NCI-H2196 (cell line): ENCODE data around the gene SPATS2.

ENCODE experiments used
- DNase-seq: peaks from one replicate; lab custom pipeline; 2025; ENCODE audit not compliant: unreplicated experiment; lab: John Stamatoyannopoulos, UW

The SPATS2 gene

GRCh38 chr12:49461221-49461620 is 94.0 kb downstream of the SPATS2 start:
- DNase-seq, result no peak

- peak; percentile 14 for DNase-seq
Measured at GRCh38 chr12:49462083-49462744, 95.0 kb downstream of the SPATS2 start.

- no peak for DNase-seq
Measured at GRCh38 chr12:49465132-49465531, 97.9 kb downstream of the SPATS2 start.

- no peak for DNase-seq
Measured at GRCh38 chr12:49470986-49471385, 103.7 kb downstream of the SPATS2 start.

- DNase-seq, result no peak
Measured at GRCh38 chr12:49471557-49471956, 104.3 kb downstream of the SPATS2 start.

- DNase-seq, result no peak
Measured at GRCh38 chr12:49476091-49476490, 108.8 kb downstream of the SPATS2 start.

- DNase-seq, result no peak
Measured at GRCh38 chr12:49478949-49479664, 111.8 kb downstream of the SPATS2 start.

GRCh38 chr12:49482095-49483051 is 115.1 kb downstream of the SPATS2 start:
- peak; percentile 31 for DNase-seq

GRCh38 chr12:49483619-49484018 is 116.4 kb downstream of the SPATS2 start:
- no peak for DNase-seq

- no peak for DNase-seq
Measured at GRCh38 chr12:49487605-49488004, 120.3 kb downstream of the SPATS2 start.

- no peak for DNase-seq
Measured at GRCh38 chr12:49489154-49489553, 121.9 kb downstream of the SPATS2 start.

GRCh38 chr12:49489720-49490119 is 122.5 kb downstream of the SPATS2 start:
- no peak for DNase-seq

- DNase-seq, result no peak
Measured at GRCh38 chr12:49491823-49492222, 124.6 kb downstream of the SPATS2 start.

GRCh38 chr12:49493900-49494299 is 126.6 kb downstream of the SPATS2 start:
- DNase-seq, result no peak

- DNase-seq, result no peak
Measured at GRCh38 chr12:49496417-49497360, 129.4 kb downstream of the SPATS2 start.

- no peak for DNase-seq
Measured at GRCh38 chr12:49501895-49502294, 134.6 kb downstream of the SPATS2 start.

GRCh38 chr12:49502590-49502989 is 135.3 kb downstream of the SPATS2 start:
- no peak for DNase-seq

- DNase-seq, result no peak
Measured at GRCh38 chr12:49503674-49504180, 136.5 kb downstream of the SPATS2 start.

- no peak for DNase-seq
Measured at GRCh38 chr12:49505672-49506071, 138.4 kb downstream of the SPATS2 start.

GRCh38 chr12:49507139-49507538 is 139.9 kb downstream of the SPATS2 start:
- no peak for DNase-seq
